SK-N-SH treated with all-trans-retinoic acid at 6 μM for 48 hours (cell line): ENCODE measurements around the gene CCNJ.

Experiments used
- ATAC-seq: fragments of 200-7000 bp; cut with Tn5 transposase; 3 replicates; pipeline ENCODE4 v1.9.1; 2020; ENCODE audit warnings: mild to moderate bottlenecking, moderate library complexity
- ARNTL ChIP-seq: fragments of 450-650 bp; formaldehyde crosslinking; IDR thresholded peaks from 2 replicates; pipeline ENCODE4 v1.5.0; 2020; ENCODE audit warnings: low read depth, mild to moderate bottlenecking, moderate library complexity, borderline replicate concordance
- BACH2 ChIP-seq: fragments of 250-450 bp; sonication (Bioruptor Pico); IDR thresholded peaks from 2 replicates; pipeline ENCODE4 v1.9.0; 2021; ENCODE audit warnings: mild to moderate bottlenecking, borderline replicate concordance
- CREB5 ChIP-seq: fragments of 250-450 bp; sonication (Bioruptor Pico); IDR thresholded peaks from 2 replicates; pipeline ENCODE4 v1.5.1; 2020; ENCODE audit warnings: low read depth, mild to moderate bottlenecking, moderate library complexity
- CSDC2 ChIP-seq: fragments of 250-450 bp; sonication (Bioruptor Pico); IDR thresholded peaks from 2 replicates; pipeline ENCODE4 v1.5.0; 2020; ENCODE audit warnings: mild to moderate bottlenecking, moderate library complexity
- CSRNP3 ChIP-seq: fragments of 250-450 bp; sonication (Bioruptor Pico); IDR thresholded peaks from 2 replicates; pipeline ENCODE4 v1.5.1; 2021; ENCODE audit warnings: mild to moderate bottlenecking, moderate library complexity
- ESRRG ChIP-seq: fragments of 250-450 bp; sonication (Bioruptor Pico); IDR thresholded peaks from 2 replicates; pipeline ENCODE4 v1.6.1; 2021; ENCODE audit warnings: mild to moderate bottlenecking
- GLIS3 ChIP-seq: fragments of 250-450 bp; sonication (Bioruptor Pico); IDR thresholded peaks from 2 replicates; pipeline ENCODE4 v1.5.0; 2020; ENCODE audit warnings: mild to moderate bottlenecking, moderate library complexity
- ISL1 ChIP-seq: fragments of 250-450 bp; sonication (Bioruptor Pico); IDR thresholded peaks from 2 replicates; pipeline ENCODE4 v2.1.2; 2022; ENCODE audit warnings: mild to moderate bottlenecking, moderate library complexity
- OSR1 ChIP-seq: fragments of 250-450 bp; sonication (Bioruptor Pico); IDR thresholded peaks from 2 replicates; pipeline ENCODE4 v1.8.0; 2022; ENCODE audit warnings: moderate library complexity, mild to moderate bottlenecking, inconsistent platforms
- PATZ1 ChIP-seq: fragments of 250-450 bp; sonication (Bioruptor Pico); IDR thresholded peaks from 2 replicates; pipeline ENCODE4 v1.8.0; 2020; ENCODE audit warnings: mild to moderate bottlenecking, moderate library complexity, borderline replicate concordance
- POU6F1 ChIP-seq: fragments of 250-450 bp; sonication (Bioruptor Pico); IDR thresholded peaks from 2 replicates; pipeline ENCODE4 v1.8.0; 2021; ENCODE audit warnings: low read depth, mild to moderate bottlenecking, moderate library complexity, borderline replicate concordance
- PPARA ChIP-seq: fragments of 250-450 bp; sonication (Bioruptor Pico); IDR thresholded peaks from 2 replicates; pipeline ENCODE4 v1.5.0; 2020; ENCODE audit warnings: mild to moderate bottlenecking, borderline replicate concordance
- SNAI2 ChIP-seq: fragments of 250-450 bp; sonication (Bioruptor Pico); IDR thresholded peaks from 2 replicates; pipeline ENCODE4 v1.5.0; 2020; ENCODE audit warnings: mild to moderate bottlenecking, moderate library complexity
- TSHZ2 ChIP-seq: fragments of 250-450 bp; sonication (Bioruptor Pico); IDR thresholded peaks from 2 replicates; pipeline ENCODE4 v1.5.0; 2020; ENCODE audit warnings: mild to moderate bottlenecking, moderate library complexity
- ZC3H10 ChIP-seq: fragments of 250-450 bp; sonication (Bioruptor Pico); IDR thresholded peaks from 2 replicates; pipeline ENCODE4 v1.5.1; 2021; ENCODE audit warnings: mild to moderate bottlenecking, moderate library complexity
- ZFP3 ChIP-seq: fragments of 250-450 bp; sonication (Bioruptor Pico); IDR thresholded peaks from 2 replicates; pipeline ENCODE4 v1.5.0; 2020; ENCODE audit warnings: mild to moderate bottlenecking, moderate library complexity
- ZFP30 ChIP-seq: fragments of 450-650 bp; formaldehyde crosslinking; IDR thresholded peaks from 2 replicates; pipeline ENCODE4 v1.5.0; 2022; ENCODE audit warnings: mild to moderate bottlenecking, moderate library complexity
- ZNF565 ChIP-seq: fragments of 450-650 bp; formaldehyde crosslinking; conservative IDR thresholded peaks from 2 replicates; pipeline ENCODE4 v1.5.0; 2020; ENCODE audit warnings: low read depth, mild to moderate bottlenecking, moderate library complexity
- ZNF8 ChIP-seq: fragments of 450-650 bp; formaldehyde crosslinking; IDR thresholded peaks from 2 replicates; pipeline ENCODE4 v1.5.0; 2020; ENCODE audit warnings: mild to moderate bottlenecking, moderate library complexity

The CCNJ gene

GRCh38 chr10:96014473-96015102, 28.8 kb upstream of the CCNJ start (continued):
- TF ChIP-seq PATZ1 (CRISPR knock-in tag) (no peak), ESRRG (CRISPR knock-in tag) (no peak), ZFP30 (no peak), GLIS3 (no peak), ZFP3 (no peak), ISL1 (CRISPR knock-in tag) (no peak), ZNF565 (CRISPR knock-in tag) (no peak), ZNF8 (CRISPR knock-in tag) (no peak)

GRCh38 chr10:96017191-96017687, 26.1 kb upstream of the CCNJ start:
- peak; percentile 98 for ATAC-seq
- TF ChIP-seq OSR1 (no peak), GLIS3 (no peak), PPARA (no peak), TSHZ2 (no peak), ZC3H10 (no peak), ZNF8 (CRISPR knock-in tag) (no peak), ARNTL (CRISPR knock-in tag) (no peak), ISL1 (CRISPR knock-in tag) (no peak), SNAI2 (CRISPR knock-in tag) (no peak), BACH2 (no peak), CSDC2 (CRISPR knock-in tag) (no peak), CSRNP3 (CRISPR knock-in tag) (no peak), POU6F1 (CRISPR knock-in tag) (no peak), CREB5 (CRISPR knock-in tag) (no peak)

- TF ChIP-seq ARNTL (CRISPR knock-in tag), result no peak
- no peak for TF ChIP-seq CREB5 (CRISPR knock-in tag)
- no peak for TF ChIP-seq OSR1
- no peak for TF ChIP-seq ZNF565 (CRISPR knock-in tag)
- no peak for TF ChIP-seq CSDC2 (CRISPR knock-in tag)
- TF ChIP-seq PATZ1 (CRISPR knock-in tag), result no peak
- no peak for ATAC-seq
These were observed 22.1 kb upstream of the CCNJ start for GRCh38 chr10:96021332-96021731.
